22Rv1 (cell line): ENCODE measurements around the gene PEX14.

ENCODE experiments used
- H3K27ac ChIP-seq: fragments of 450-650 bp; 2 replicates; pipeline ENCODE4 v1.5.1; 2017
- CTCF ChIP-seq: fragments of 450-650 bp; IDR thresholded peaks from 2 replicates; pipeline ENCODE4 v1.5.1; 2017; ENCODE audit warnings: mild to moderate bottlenecking
- ZFX ChIP-seq: fragments of 450-650 bp; IDR thresholded peaks from 2 replicates; pipeline ENCODE4 v1.6.1; 2017; ENCODE audit warnings: antibody characterized with exemption, borderline replicate concordance

The PEX14 gene

GRCh38 chr1:10556430-10557005 lies 81.8 kb downstream of the PEX14 start:
- peak overlapping the region; percentile 73 for H3K27ac ChIP-seq
- TF ChIP-seq ZFX, result no peak
- no peak for TF ChIP-seq CTCF

- no peak overlapping the region for H3K27ac ChIP-seq
- no peak for TF ChIP-seq ZFX
- no peak for TF ChIP-seq CTCF
Measured at GRCh38 chr1:10557714-10558113, 83.0 kb downstream of the PEX14 start.

- TF ChIP-seq CTCF (no peak), ZFX (no peak)
- H3K27ac ChIP-seq, result no peak overlapping the region
Measured at GRCh38 chr1:10559386-10559785, 84.6 kb downstream of the PEX14 start.

- H3K27ac ChIP-seq, result 0 out of 2 replicates have a peak overlapping the region, but pooled peaks have one; percentile 20
- TF ChIP-seq CTCF (no peak), ZFX (no peak)
Measured at GRCh38 chr1:10561497-10561896, 86.7 kb downstream of the PEX14 start.

- TF ChIP-seq CTCF (peak; percentile 36), ZFX (no peak)
- H3K27ac ChIP-seq, result no peak overlapping the region
Measured at GRCh38 chr1:10561955-10562354, 87.2 kb downstream of the PEX14 start.

GRCh38 chr1:10564063-10564462 lies 89.3 kb downstream of the PEX14 start:
- TF ChIP-seq CTCF (no peak), ZFX (no peak)
- no peak overlapping the region for H3K27ac ChIP-seq

GRCh38 chr1:10569531-10569930 lies 94.8 kb downstream of the PEX14 start:
- H3K27ac ChIP-seq, result no peak overlapping the region
- no peak for TF ChIP-seq ZFX
- no peak for TF ChIP-seq CTCF
